Activated CD8-positive, alpha-beta memory T cell treated with anti-CD3 and anti-CD28 coated beads for 48 hours (primary cell): ENCODE results near the gene TET3.

ENCODE experiments used
- DNase-seq, 3 experiments: peaks; one replicate each; pipeline ENCODE4 v3.0.0-alpha.2; 2020; ENCODE audit warnings: low read depth in 2 of 3, low spot score in 2 of 3

The TET3 gene

DNA sequence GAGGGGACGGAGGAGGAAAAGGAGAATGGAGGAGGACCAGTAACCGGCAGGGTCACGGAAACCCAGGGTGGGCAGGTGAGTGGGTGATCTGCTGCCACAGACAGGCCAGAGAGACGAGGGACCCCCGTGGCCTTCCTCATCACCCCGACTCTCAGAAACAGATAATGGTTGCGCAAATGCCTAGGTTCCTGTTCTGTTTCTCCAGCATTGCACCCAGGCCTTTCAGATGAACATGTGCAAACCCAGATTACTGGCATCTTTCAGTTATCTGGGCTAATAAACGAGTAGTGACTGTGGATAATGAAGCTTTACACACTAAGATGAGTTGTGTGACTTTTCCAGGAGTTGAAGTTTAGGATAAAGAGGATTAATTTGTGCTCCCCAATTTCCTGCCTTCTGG lies 46.5 kb downstream of the TET3 start:
- no peak for DNase-seq

- DNase-seq: no peak
These were observed 47.2 kb downstream of the TET3 start for GRCh38 chr2:74031959-74032287.

DNA sequence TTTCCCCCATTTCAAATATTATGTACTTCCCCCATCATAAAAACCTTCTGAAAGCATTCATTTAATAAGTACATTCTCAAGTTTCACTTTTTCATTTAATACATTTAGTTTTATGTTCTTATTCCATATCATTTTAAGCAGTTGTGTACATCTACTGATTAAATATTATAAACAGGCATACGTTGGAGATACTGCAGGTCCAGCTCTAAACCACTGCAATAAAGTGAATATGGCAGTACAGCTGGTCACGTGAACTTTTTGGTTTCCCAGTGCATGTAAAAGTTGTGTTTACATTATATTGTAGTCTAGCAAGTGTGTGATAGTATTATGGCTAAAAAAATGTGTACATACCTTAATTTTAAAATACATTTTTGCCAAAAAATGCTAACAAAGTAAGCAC lies 48.7 kb downstream of the TET3 start:
- DNase-seq: no peak
